ENCODE measurements around the gene CTNNA3.

GRCh38 chr10:66925896-66926715, 769.9 kb downstream of the CTNNA3 start, which contains the start of gene LRRTM3:
- TF ChIP-seq ZNF138 (tag by site-specific recombination; IDR thresholded peaks at IDR 0.05; ENCODE audit: borderline replicate concordance) (no peak), REST (tag by site-specific recombination; IDR thresholded peaks at IDR 0.05) (no peak), ZBTB26 (tag by site-specific recombination; optimal IDR thresholded peaks at IDR 0.05) (no peak), GLI2 (tag by site-specific recombination; IDR thresholded peaks at IDR 0.05; ENCODE audit: borderline replicate concordance, low read depth) (no peak)
